Gastrocnemius medialis (tissue), 4 donors: Measurements from ENCODE around the gene EYA4. TPM values are rescaled to one million over a fixed set of nuclear protein-coding genes. Genes with fewer than 3 reads are reported as not detected.

ENCODE experiments used
- ATAC-seq, 2 donors: fragments of 150-250 bp; one replicate each; pipeline ENCODE4 v1.9.1; 2016
- DNase-seq, 2 donors: peaks; one replicate each; pipeline ENCODE4 v3.0.0-alpha.2; 2019
- H3K27ac ChIP-seq, 4 donors: fragments of 200-600 bp; sonication (generic); 1 replicate in 1 of 4; 2 replicates in 3 of 4; pipeline ENCODE4 v1.5.1; 2016 to 2018; ENCODE audit warnings: mild to moderate bottlenecking in 2 of 4, moderate library complexity in 1 of 4
- H3K27me3 ChIP-seq, 3 donors: fragments of 200-600 bp; sonication (generic) in 2 of 3; 1 replicate in 1 of 3; 2 replicates in 2 of 3; pipeline versions ENCODE4 v1.5.1 to v1.6.0; 2016 to 2019; ENCODE audit warnings: mild to moderate bottlenecking in 1 of 3, moderate library complexity in 1 of 3
- H3K36me3 ChIP-seq, 2 donors: fragments of 200-600 bp; sonication (generic) in 1 of 2; one replicate each; pipeline ENCODE4 v1.5.1; 2017 to 2018
- H3K4me1 ChIP-seq, 2 donors: fragments of 200-600 bp; sonication (generic) in 1 of 2; one replicate each; pipeline ENCODE4 v1.5.1; 2016 to 2017; ENCODE audit warnings: mild to moderate bottlenecking in 2 of 2
- H3K4me3 ChIP-seq, 4 donors: fragments of 200-600 bp; sonication (generic) in 3 of 4; 1 replicate in 1 of 4; 2 replicates in 3 of 4; pipeline ENCODE4 v1.5.1; 2016 to 2019; ENCODE audit warnings: mild to moderate bottlenecking in 2 of 4
- H3K9me3 ChIP-seq, 3 donors: fragments of 200-600 bp; sonication (generic) in 2 of 3; 1 replicate in 1 of 3; 2 replicates in 2 of 3; pipeline ENCODE4 v1.5.1; 2016 to 2019
- CTCF ChIP-seq, 5 experiments: fragments of 450-650 bp in 3 of 5; fragments of 200-600 bp in 2 of 5; sonication (generic) in 2 of 5; IDR thresholded peaks in 4 of 5; conservative IDR thresholded peaks in 1 of 5; 1 replicate in 4 of 5; 2 replicates in 1 of 5; pipeline ENCODE4 v1.5.1; 2016 to 2019; ENCODE audit warnings: antibody characterized with exemption in 5 of 5, mild to moderate bottlenecking in 3 of 5, moderate library complexity in 3 of 5
- POLR2A ChIP-seq, 2 donors: fragments of 450-650 bp; IDR thresholded peaks; one replicate each; pipeline ENCODE4 v1.6.1; 2017; ENCODE audit warnings: antibody characterized with exemption in 2 of 2, mild to moderate bottlenecking in 2 of 2, moderate library complexity in 2 of 2
- in situ Hi-C, 4 donors: fragments of 200-750 bp; cut with MboI; loops; one replicate each; pipeline versions ENCODE4 v1.15.0 to v1.8.0; 2017; ENCODE audit warnings: low sequenced_read_pairs in 4 of 4
- intact Hi-C: fragments of 100-400 bp; cut with DNase I; formaldehyde crosslinking; loops from one replicate; pipeline ENCODE4 v1.15.1; 2023; ENCODE audit warnings: low total_unique reads
- total RNA-seq, 4 donors: library from RNA; depleted of rRNA; stranded (reverse); fragments of >200 nt; gene quantifications; one replicate each; pipeline versions ENCODE4 v1.1.0 to v1.2.3, GENCODE V29; 2016

The EYA4 gene
- total RNA-seq, 4 donors from 2014 or later, result 33.7 to 110 (median 62.1) TPM

- TF ChIP-seq CTCF (IDR thresholded peaks at IDR 0.05 in 4 of 5, conservative IDR thresholded peaks at IDR 0.05 in 1 of 5) (no peak), POLR2A (IDR thresholded peaks at IDR 0.05) (no peak)
- Histone ChIP-seq H3K4me3 (no peak overlapping the region), H3K9me3 (no peaks in the 10 kb centered on the region), H3K36me3 (peaks cover 0 to 23% of the 10 kb centered on the region in 2 donors), H3K27me3 (no peaks in the 10 kb centered on the region), H3K4me1 (no peaks in the 10 kb centered on the region), H3K27ac (no peak overlapping the region)
- intact Hi-C loops (loop anchor here (2.0 kb wide), 1 partner anchor 17 kb away; no protein-coding TSS in a partner anchor), in situ Hi-C loops (no loop called here)
- no peak for DNase-seq
- ATAC-seq, result no peak
Observed at GRCh38 chr6:133467982-133468380, 226.8 kb downstream of the EYA4 start.

GRCh38 chr6:133468591-133468990 is 227.4 kb downstream of the EYA4 start:
- TF ChIP-seq CTCF (IDR thresholded peaks at IDR 0.05 in 4 of 5, conservative IDR thresholded peaks at IDR 0.05 in 1 of 5) (no peak), POLR2A (IDR thresholded peaks at IDR 0.05) (no peak)
- intact Hi-C loops (loop anchor here (2.0 kb wide), 1 partner anchor 18 kb away; no protein-coding TSS in a partner anchor), in situ Hi-C loops (no loop called here)
- ATAC-seq, result no peak
- Histone ChIP-seq H3K36me3 (peaks cover 0 to 22% of the 10 kb centered on the region in 2 donors), H3K27ac (no peak overlapping the region), H3K4me1 (no peaks in the 10 kb centered on the region), H3K9me3 (no peaks in the 10 kb centered on the region), H3K27me3 (no peaks in the 10 kb centered on the region), H3K4me3 (no peak overlapping the region)
- DNase-seq, result no peak

- H3K36me3 ChIP-seq, result peaks cover 0 to 12% of the 10 kb centered on the region in 2 donors
- in situ Hi-C loops (no loop called here), intact Hi-C loops (no loop called here)
- no peak overlapping the region for H3K4me3 ChIP-seq
- H3K27me3 ChIP-seq, result no peaks in the 10 kb centered on the region
- H3K27ac ChIP-seq, result no peak overlapping the region
- TF ChIP-seq POLR2A (IDR thresholded peaks at IDR 0.05), result no peak
- no peak for DNase-seq
- no peaks in the 10 kb centered on the region for H3K4me1 ChIP-seq
- no peak for ATAC-seq
- H3K9me3 ChIP-seq, result no peaks in the 10 kb centered on the region
Observed at GRCh38 chr6:133474516-133474915, 233.4 kb downstream of the EYA4 start.

GRCh38 chr6:133478673-133479072 is 237.5 kb downstream of the EYA4 start:
- Histone ChIP-seq H3K4me1 (no peaks in the 10 kb centered on the region), H3K4me3 (no peak overlapping the region), H3K27me3 (no peaks in the 10 kb centered on the region), H3K27ac (no peak overlapping the region), H3K9me3 (no peaks in the 10 kb centered on the region), H3K36me3 (peaks cover 0 to 12% of the 10 kb centered on the region in 2 donors)
- in situ Hi-C loops, result no loop called here
- TF ChIP-seq POLR2A (IDR thresholded peaks at IDR 0.05), result no peak
- no peak for TF ChIP-seq CTCF (IDR thresholded peaks at IDR 0.05 in 4 of 5, conservative IDR thresholded peaks at IDR 0.05 in 1 of 5)
- ATAC-seq, result no peak
- intact Hi-C loops, result no loop called here
- DNase-seq, result no peak

GRCh38 chr6:133487174-133487573 is 246.0 kb downstream of the EYA4 start:
- in situ Hi-C loops, result no loop called here
- Histone ChIP-seq H3K36me3 (peaks cover 0 to 8% of the 10 kb centered on the region in 2 donors), H3K4me3 (no peak overlapping the region), H3K27ac (peak overlapping the region in 1 of 4 donors; percentile 3), H3K9me3 (no peaks in the 10 kb centered on the region), H3K27me3 (no peaks in the 10 kb centered on the region), H3K4me1 (no peaks in the 10 kb centered on the region)
- TF ChIP-seq CTCF (IDR thresholded peaks at IDR 0.05 in 4 of 5, conservative IDR thresholded peaks at IDR 0.05 in 1 of 5), result no peak
- no peak for TF ChIP-seq POLR2A (IDR thresholded peaks at IDR 0.05)
- intact Hi-C loops, result no loop called here
- ATAC-seq (peak in 1 of 2 donors; percentile 26), DNase-seq (no peak)
